22Rv1 (cell line): ENCODE data around the gene NSD1.

Experiments
- ZFX ChIP-seq: fragments of 450-650 bp; IDR thresholded peaks from 2 replicates; pipeline ENCODE4 v1.6.1; 2017; ENCODE audit warnings: antibody characterized with exemption, borderline replicate concordance
- TF ChIP-seq, protein P1 (sequence below): fragments of 450-650 bp; IDR thresholded peaks from 2 replicates; pipeline ENCODE4 v1.5.1; 2017; ENCODE audit warnings: mild to moderate bottlenecking

DNA sequence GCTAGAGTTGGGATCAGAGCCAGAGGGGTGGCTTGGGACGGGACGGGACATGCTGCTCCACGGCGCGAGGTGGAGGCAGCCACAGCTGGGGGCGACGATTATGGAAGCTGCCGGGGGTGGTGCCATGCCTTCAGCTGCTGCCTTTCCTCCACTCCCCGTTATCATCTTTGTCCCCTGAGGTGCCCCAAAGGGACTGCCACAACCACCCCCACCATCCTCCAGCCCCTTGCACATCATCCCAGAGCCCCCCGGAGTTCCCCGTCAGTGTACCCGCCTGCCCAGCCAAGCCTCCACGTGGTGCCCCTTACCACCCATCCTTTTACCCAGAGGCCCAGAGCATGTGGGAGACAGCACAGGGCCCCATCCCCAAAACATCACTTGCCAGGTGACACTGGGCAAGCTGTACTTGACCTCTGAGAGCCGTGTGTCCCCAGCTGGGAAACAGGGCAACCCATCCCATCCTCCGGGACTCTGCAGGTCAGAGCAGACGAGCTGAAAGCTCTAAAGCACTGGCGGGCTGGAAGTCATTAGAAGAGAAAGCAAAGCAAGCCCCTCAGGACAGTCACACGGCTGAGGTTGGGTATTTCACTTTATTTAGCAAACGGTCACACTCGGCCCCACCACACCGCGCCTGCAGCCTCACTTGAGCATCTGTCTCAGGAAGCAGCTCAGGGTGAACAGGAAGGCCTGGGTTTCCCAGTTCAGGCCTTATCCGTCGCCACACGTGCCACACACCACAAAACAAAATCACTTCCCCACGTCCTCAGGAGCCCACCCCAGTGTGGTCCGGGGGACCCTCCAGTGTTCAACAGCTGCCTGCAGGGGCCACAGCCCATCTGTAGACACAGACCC, 197.6 kb downstream of the NSD1 start:
- TF ChIP-seq, protein P1, sequence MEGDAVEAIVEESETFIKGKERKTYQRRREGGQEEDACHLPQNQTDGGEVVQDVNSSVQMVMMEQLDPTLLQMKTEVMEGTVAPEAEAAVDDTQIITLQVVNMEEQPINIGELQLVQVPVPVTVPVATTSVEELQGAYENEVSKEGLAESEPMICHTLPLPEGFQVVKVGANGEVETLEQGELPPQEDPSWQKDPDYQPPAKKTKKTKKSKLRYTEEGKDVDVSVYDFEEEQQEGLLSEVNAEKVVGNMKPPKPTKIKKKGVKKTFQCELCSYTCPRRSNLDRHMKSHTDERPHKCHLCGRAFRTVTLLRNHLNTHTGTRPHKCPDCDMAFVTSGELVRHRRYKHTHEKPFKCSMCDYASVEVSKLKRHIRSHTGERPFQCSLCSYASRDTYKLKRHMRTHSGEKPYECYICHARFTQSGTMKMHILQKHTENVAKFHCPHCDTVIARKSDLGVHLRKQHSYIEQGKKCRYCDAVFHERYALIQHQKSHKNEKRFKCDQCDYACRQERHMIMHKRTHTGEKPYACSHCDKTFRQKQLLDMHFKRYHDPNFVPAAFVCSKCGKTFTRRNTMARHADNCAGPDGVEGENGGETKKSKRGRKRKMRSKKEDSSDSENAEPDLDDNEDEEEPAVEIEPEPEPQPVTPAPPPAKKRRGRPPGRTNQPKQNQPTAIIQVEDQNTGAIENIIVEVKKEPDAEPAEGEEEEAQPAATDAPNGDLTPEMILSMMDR = no peak
- TF ChIP-seq ZFX = no peak
